Raji (cell line): Measurements from ENCODE around the gene GGCX.

Source experiments
- POLR2A ChIP-seq: IDR thresholded peaks from 2 replicates; pipeline ENCODE4 v1.6.1; 2011; ENCODE audit warnings: low read depth, low read length, control low read depth; ENCODE audit not compliant: insufficient read depth

Gene GGCX

DNA sequence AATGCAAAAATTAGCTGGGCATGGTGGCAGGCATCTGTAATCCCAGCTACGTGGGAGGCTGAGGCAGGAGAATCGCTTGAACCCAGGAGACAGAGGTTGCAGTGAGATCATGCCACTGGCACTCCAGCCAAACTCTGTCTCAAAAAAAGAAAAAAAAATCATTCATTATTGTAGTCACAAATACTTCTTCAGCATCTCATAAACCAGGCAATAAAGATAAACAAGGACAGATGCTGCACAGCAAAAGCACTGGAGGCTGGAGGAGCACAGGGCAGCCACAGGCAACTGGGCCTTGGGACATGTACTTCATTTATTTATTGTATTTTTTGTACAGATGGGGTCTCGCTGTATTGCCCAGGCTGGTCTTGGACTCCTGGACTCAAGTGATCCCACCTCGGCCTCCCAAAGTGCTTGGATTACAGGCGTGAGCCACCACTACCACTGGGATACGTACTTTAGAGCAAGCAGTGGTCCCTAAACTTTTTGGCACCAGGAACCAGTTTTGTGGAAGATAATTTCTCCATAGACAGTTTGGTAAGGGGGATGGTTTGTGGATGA, 39.1 kb downstream of the GGCX start:
- TF ChIP-seq POLR2A: no peak

DNA sequence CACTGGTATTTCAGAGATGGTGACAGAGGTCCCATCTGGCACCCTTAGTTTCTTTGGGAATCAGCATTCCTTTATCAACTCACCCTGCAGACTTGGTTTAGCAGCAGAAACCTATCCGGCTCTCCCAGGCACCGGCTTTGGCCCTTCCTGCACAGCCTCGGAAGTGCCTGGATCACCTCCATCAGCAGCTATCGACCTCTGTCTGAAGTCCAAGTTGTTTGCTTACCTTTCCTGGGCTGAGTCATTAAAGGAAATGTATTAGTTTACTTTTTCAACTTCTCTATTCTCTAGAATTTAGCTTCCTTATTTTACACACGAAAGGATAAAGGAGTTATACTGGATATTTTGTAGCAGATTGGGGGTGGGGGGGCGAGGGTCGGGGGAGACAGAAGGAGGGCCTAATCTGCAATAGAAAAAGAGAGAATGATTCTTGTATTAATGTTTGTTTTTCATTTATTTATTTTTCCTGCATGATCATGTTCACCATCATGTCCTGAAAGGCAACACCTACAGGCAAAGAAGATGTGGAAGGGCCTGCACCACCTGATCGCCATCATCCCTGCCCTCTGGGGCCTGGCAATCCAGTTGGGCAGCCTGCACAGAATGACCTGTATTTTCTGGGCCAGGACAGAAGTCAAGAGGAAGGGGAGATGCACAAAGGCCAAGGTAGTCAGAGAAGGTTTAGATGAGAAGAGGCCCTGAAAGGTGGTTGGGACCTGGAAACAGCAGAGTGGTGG, 44.5 kb downstream of the GGCX start:
- no peak for TF ChIP-seq POLR2A

DNA sequence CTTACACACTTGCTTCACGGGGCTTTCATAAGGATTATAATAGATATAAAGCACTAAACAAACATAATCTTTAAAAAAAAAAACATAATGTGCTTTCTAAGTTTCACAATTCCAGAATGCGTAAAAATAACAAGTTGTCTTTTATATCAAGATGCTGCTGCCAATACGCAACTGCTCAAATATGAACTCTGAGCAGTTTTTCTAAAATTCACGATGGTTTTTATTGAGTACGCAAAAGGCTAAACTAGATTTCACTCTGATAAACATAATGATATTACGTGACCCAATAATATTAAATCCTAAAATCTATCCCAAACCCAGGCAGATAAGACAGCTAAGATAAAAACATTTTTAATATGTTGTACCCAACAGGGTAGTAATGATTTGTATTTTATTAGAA, 47.0 kb downstream of the GGCX start:
- TF ChIP-seq POLR2A: no peak

GRCh38 chr2:85511008-85511811, 50.1 kb downstream of the GGCX start:
- TF ChIP-seq POLR2A: no peak

- no peak for TF ChIP-seq POLR2A
Observed at GRCh38 chr2:85506768-85507181, 54.5 kb downstream of the GGCX start.

DNA sequence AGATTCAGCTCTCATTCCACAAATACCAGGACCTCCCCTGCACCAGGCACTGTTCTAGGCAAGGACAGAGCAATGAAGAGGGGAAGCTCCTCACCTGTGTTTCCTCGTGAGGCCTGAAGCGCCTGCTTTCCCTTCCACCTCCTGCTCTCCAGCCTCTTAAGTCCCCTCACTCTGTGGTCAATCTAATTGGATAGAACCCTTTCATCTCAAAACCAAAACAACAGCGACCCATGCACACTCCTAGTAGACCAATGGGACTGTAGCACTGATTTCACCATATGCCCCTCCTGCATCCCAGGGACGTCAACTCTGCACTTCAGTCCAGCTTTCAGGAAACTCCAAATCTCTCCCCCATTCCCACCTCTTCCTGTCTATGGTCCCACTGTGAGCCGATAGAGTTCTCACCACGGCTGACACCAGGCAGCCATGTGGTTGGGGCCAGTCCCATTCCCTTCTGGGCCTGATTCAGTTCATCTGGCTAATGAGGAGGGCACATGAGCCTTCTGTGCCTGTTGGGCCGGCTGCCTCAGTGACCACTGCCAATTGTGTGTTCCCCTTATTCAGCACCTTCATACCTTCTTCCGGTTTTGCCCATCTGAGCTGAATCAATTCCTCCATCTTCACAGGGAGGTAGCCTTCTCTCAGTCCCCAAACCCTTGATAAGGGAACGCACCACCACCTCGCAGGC, 55.6 kb downstream of the GGCX start:
- TF ChIP-seq POLR2A: no peak

GRCh38 chr2:85504778-85505261, 56.5 kb downstream of the GGCX start:
- no peak for TF ChIP-seq POLR2A

DNA sequence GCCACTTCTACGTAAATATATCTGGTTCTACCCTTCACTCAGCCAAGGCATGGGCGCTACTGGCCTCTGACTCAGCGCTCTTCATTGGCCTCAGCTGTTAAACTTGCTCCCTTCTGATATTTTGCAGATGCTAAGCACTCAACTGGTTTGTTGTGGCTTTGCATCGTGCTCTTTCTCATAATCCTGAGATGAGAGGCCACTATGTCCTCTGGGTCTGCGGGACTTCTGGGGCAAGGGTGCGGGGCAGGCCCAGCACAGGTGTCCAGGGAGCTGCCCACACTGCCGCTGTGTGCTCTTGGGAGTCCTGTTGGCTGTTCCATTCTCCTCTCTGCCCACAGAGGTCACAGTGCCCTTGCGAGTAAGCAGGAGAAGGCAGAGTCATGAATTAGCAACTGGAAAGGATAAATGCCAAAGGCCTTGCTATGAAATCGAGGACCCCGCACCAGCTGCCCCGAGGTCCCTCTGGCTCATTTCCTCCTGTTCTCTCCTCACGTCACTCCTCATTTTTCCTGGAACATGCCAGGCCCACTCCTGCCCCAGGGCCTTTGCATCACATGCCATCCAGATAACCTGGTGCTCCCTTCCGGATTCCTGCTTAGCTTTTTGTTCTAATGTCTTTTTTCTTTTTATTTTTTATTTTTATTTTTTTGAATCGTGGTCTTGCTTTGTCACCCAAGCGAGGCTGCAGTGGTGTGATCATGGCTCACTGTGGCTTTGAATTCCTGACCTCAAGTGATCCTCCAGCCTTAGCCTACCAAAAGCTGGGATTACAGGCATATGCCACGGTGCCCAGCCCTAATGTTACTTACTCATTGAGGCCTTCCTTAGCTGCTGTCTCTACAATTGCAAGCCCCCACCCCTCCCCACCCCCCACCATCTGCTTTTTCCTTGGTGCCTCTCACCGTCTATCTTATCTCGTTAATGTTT, 57.2 kb downstream of the GGCX start:
- TF ChIP-seq POLR2A: no peak

- no peak for TF ChIP-seq POLR2A
Observed at GRCh38 chr2:85503168-85503850, 58.0 kb downstream of the GGCX start.

DNA sequence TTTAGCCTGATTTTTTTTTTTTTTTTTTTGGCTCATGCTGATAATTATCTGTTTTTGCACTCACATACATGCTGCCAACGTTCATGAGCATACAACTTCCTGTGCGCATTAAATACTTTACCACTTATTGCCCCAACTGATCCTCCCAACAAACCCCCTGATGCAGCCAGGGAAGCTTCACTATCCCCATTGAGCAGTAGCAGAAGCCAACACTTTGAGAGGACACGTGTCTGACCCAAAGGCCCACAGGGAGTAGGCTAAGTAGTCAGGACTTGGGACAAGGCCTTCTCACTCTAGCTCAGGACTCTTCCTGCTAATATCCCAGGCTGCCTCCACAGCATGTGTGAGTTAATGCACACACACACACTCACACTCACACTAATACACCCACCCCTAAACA, 58.6 kb downstream of the GGCX start:
- no peak for TF ChIP-seq POLR2A

- TF ChIP-seq POLR2A: no peak
Observed at GRCh38 chr2:85501248-85501647, 60.0 kb downstream of the GGCX start.

DNA sequence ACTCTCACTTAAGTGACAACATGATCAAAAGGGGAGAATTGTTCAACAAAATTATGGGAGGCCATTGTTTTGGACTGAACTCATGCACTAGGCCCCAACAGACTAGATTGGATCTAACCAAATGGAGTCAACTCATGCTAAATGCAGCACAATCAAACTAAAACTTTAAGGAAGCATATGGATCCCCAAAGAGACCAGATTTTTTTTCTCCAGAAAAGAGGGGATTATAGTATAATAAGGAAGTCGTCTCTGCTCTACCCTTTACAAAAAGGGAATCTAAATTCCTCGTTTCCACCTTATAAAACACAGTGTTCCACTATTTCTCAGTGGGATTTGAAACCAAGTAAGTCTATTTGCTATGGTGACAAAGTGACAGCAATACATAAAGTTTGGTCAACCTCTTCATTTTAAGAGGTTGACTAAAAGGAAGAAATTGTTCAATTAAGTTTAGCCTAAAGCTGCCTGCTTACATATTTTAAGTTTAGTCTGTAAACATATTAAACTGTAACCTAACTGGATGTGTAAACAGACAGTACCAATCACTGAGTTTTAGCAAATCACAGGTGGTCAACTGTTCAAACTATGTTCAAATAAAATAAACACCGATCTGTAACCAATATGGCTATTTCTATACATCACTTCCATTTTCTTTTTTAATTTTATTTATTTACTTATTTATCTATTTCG, 63.2 kb downstream of the GGCX start:
- no peak for TF ChIP-seq POLR2A

DNA sequence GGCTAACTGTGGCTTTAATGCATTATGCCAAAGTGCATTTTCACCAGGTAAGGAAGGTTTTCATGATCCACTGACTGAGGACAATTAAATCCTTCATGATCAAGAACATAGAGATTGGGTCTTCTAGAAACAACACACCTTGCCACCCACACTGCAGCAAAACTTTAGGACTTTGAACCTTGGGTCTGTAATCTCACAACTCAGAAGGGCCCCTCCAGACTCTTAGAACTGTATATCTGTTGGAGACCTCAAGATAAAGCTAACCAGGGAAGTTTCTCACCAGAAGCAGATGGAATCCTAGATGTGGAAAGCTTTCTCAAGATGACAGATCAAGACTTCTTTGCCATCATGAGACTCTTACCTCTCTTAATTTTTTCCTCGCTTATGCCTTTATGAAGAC, 64.9 kb downstream of the GGCX start:
- no peak for TF ChIP-seq POLR2A
